ENCODE measurements around the gene FBN1.

GRCh38 chr15:48418343-48418742, 227.2 kb downstream of the FBN1 start:
- no peak for TF ChIP-seq CTCF (IDR thresholded peaks at IDR 0.05)
- TF ChIP-seq POLR2A (IDR thresholded peaks at IDR 0.05) = no peak
